Keratinocyte (primary cell): ENCODE data around the gene RALGPS2. TPM values are rescaled to one million over a fixed set of nuclear protein-coding genes. Genes with fewer than 3 reads are reported as not detected.

Experiments used
- DNase-seq: peaks from one replicate; pipeline ENCODE4 v3.0.0-alpha.2; 2011; ENCODE audit warnings: low read depth, missing footprints, low spot score
- FAIRE-seq: peaks from 2 replicates; lab custom pipeline; 2011; peaks lifted over from hg19 to GRCh38; lab: Jason Lieb, UNC
- H2AFZ ChIP-seq: 2 replicates; pipeline ENCODE4 v1.6.0; 2012; ENCODE audit warnings: low read length, control low read depth, inconsistent platforms; ENCODE audit not compliant: control insufficient read depth
- H3K27ac ChIP-seq: 2 replicates; pipeline ENCODE4 v1.5.1; 2011; ENCODE audit warnings: low read length; ENCODE audit not compliant: control insufficient read depth, insufficient read depth
- H3K27me3 ChIP-seq: 3 replicates; pipeline ENCODE4 v1.6.0; 2011; ENCODE audit warnings: low read length; ENCODE audit not compliant: control insufficient read depth, insufficient read depth; ENCODE audit errors: extremely low read depth
- H3K36me3 ChIP-seq, 2 experiments: 2 replicates in 1 of 2; 3 replicates in 1 of 2; pipeline ENCODE4 v1.5.1; 2011; ENCODE audit warnings: low read length in 2 of 2, mild to moderate bottlenecking in 1 of 2; ENCODE audit not compliant: control insufficient read depth in 2 of 2, insufficient read depth in 2 of 2; ENCODE audit errors: extremely low read depth in 1 of 2
- H3K4me1 ChIP-seq: 3 replicates; pipeline ENCODE4 v1.5.1; 2011; ENCODE audit warnings: low read length; ENCODE audit not compliant: control insufficient read depth, insufficient read depth; ENCODE audit errors: extremely low read depth
- H3K4me2 ChIP-seq: 3 replicates; pipeline ENCODE4 v1.6.0; 2011; ENCODE audit warnings: low read depth, low read length; ENCODE audit not compliant: control insufficient read depth, insufficient read depth; ENCODE audit errors: extremely low read depth
- H3K4me3 ChIP-seq, 3 experiments: fragments of 200-600 bp in 1 of 3; sonication (generic) in 1 of 3; 2 replicates in 2 of 3; 3 replicates in 1 of 3; pipeline ENCODE4 v1.5.1; 2011 to 2016; ENCODE audit warnings: low read length in 3 of 3, mild to moderate bottlenecking in 3 of 3, control low read depth in 2 of 3, inconsistent platforms in 1 of 3, low read depth in 1 of 3, mixed read lengths in 1 of 3, mixed run types in 1 of 3, moderate library complexity in 1 of 3; ENCODE audit not compliant: control insufficient read depth in 2 of 3, insufficient read depth in 2 of 3; ENCODE audit errors: extremely low read depth in 1 of 3
- H3K79me2 ChIP-seq: 2 replicates; pipeline ENCODE4 v1.6.0; 2012; ENCODE audit warnings: low read length; ENCODE audit not compliant: control insufficient read depth, insufficient read depth
- H3K9ac ChIP-seq: 3 replicates; pipeline ENCODE4 v1.6.0; 2011; ENCODE audit warnings: low read length; ENCODE audit not compliant: control insufficient read depth, insufficient read depth; ENCODE audit errors: extremely low read depth
- H3K9me1 ChIP-seq: 3 replicates; pipeline ENCODE4 v1.6.0; 2011; ENCODE audit warnings: low read length; ENCODE audit not compliant: control insufficient read depth, insufficient read depth; ENCODE audit errors: extremely low read depth
- H3K9me3 ChIP-seq: 2 replicates; pipeline ENCODE4 v1.5.1; 2012; ENCODE audit warnings: low read depth, low read length; ENCODE audit not compliant: control insufficient read depth
- H4K20me1 ChIP-seq: 3 replicates; pipeline ENCODE4 v1.6.0; 2011; ENCODE audit warnings: low read length; ENCODE audit not compliant: control insufficient read depth, insufficient read depth; ENCODE audit errors: extremely low read depth
- CTCF ChIP-seq, 3 experiments: IDR thresholded peaks in 1 of 3; conservative IDR thresholded peaks in 1 of 3; optimal IDR thresholded peaks in 1 of 3; 2 replicates in 2 of 3; 3 replicates in 1 of 3; pipeline versions ENCODE3 to v1.5.1; 2011; ENCODE audit warnings: low read length in 3 of 3, mild to moderate bottlenecking in 3 of 3, moderate library complexity in 2 of 3, control low read depth in 1 of 3, inconsistent platforms in 1 of 3; ENCODE audit not compliant: insufficient read depth in 2 of 3; ENCODE audit errors: extremely low read depth in 1 of 3
- EZH2 ChIP-seq: IDR thresholded peaks from one replicate; pipeline ENCODE4 v1.6.1; 2012; ENCODE audit warnings: inconsistent platforms, mild to moderate bottlenecking, low read length, moderate library complexity
- dilution Hi-C: fragments of 300-500 bp; cut with MboI; formaldehyde crosslinking; loops from one replicate; pipeline ENCODE4 v1.7.0; 2020; ENCODE audit warnings: low sequenced_read_pairs; ENCODE audit not compliant: extremely low pct_ligation_motif_present
- polyA plus RNA-seq, 5 experiments: library from polyadenylated mRNA; depleted of rRNA in 3 of 5; stranded (reverse) in 3 of 5; stranded (forward) in 1 of 5; unstranded in 1 of 5; fragments of >200 nt; gene quantifications; 1 replicate in 1 of 5; 2 replicates in 3 of 5; 3 replicates in 1 of 5; pipeline versions ENCODE4 v1.2.1 to v1.2.3, GENCODE V29; 2011 to 2012; ENCODE audit warnings: missing spikeins in 2 of 5, low read depth in 1 of 5, low replicate concordance in 1 of 5

The RALGPS2 gene
- polyA plus RNA-seq, 1 donor (not counting 4 experiments of a cell fraction or from before 2014, with no cell fraction given): 14.8 TPM

GRCh38 chr1:178951600-178951999 is 226.6 kb downstream of the RALGPS2 start:
- Histone ChIP-seq H3K9me1 (no peaks in the 10 kb centered on the region), H2AFZ (no peak overlapping the region), H3K27ac (no peak overlapping the region), H3K9ac (no peak overlapping the region), H3K4me2 (no peak overlapping the region), H3K4me3 (no peak overlapping the region), H3K4me1 (no peaks in the 10 kb centered on the region), H3K36me3 (no peaks in the 10 kb centered on the region), H3K27me3 (peaks cover 7% of the 10 kb centered on the region), H3K9me3 (no peaks in the 10 kb centered on the region), H4K20me1 (no peaks in the 10 kb centered on the region), H3K79me2 (no peaks in the 10 kb centered on the region)
- DNase-seq (no peak), FAIRE-seq (no peak)
- dilution Hi-C loops: no loop called here
- no peak for TF ChIP-seq CTCF (optimal IDR thresholded peaks at IDR 0.05 in 1 of 3, IDR thresholded peaks at IDR 0.05 in 1 of 3, conservative IDR thresholded peaks at IDR 0.05 in 1 of 3; ENCODE audit: extremely low read depth in 1 of 3, insufficient read depth in 2 of 3, low read length in 3 of 3)
- TF ChIP-seq EZH2: no peak

GRCh38 chr1:178953034-178953433 is 228.0 kb downstream of the RALGPS2 start:
- no peaks in the 10 kb centered on the region for H3K9me3 ChIP-seq
- H3K4me2 ChIP-seq: no peak overlapping the region
- dilution Hi-C loops: no loop called here
- H3K36me3 ChIP-seq: no peaks in the 10 kb centered on the region
- no peak for DNase-seq
- H3K9ac ChIP-seq: no peak overlapping the region
- H3K4me1 ChIP-seq: no peaks in the 10 kb centered on the region
- H3K79me2 ChIP-seq: no peaks in the 10 kb centered on the region
- no peak for FAIRE-seq
- no peak overlapping the region for H3K27ac ChIP-seq
- H2AFZ ChIP-seq: no peak overlapping the region
- no peaks in the 10 kb centered on the region for H3K9me1 ChIP-seq
- peaks cover 7% of the 10 kb centered on the region for H3K27me3 ChIP-seq
- no peaks in the 10 kb centered on the region for H4K20me1 ChIP-seq
- no peak for TF ChIP-seq EZH2
- TF ChIP-seq CTCF (optimal IDR thresholded peaks at IDR 0.05 in 1 of 3, IDR thresholded peaks at IDR 0.05 in 1 of 3, conservative IDR thresholded peaks at IDR 0.05 in 1 of 3; ENCODE audit: extremely low read depth in 1 of 3, insufficient read depth in 2 of 3, low read length in 3 of 3): no peak
- no peak overlapping the region for H3K4me3 ChIP-seq
